SK-N-SH (cell line): Measurements from ENCODE around the gene ZFP36L1.

Source experiments
- CTCF ChIP-seq: fragments of 200-600 bp; sonication (generic); IDR thresholded peaks from 2 replicates; pipeline ENCODE4 v1.6.1; 2017; ENCODE audit warnings: antibody characterized with exemption, mild to moderate bottlenecking, moderate library complexity
- ELF1 ChIP-seq: IDR thresholded peaks from 2 replicates; pipeline ENCODE4 v1.4.0; 2012
- EZH2phosphoT487 ChIP-seq: fragments of 200-600 bp; sonication (generic); IDR thresholded peaks from 2 replicates; pipeline ENCODE4 v1.6.1; 2017; ENCODE audit warnings: low read depth, mixed run types, mild to moderate bottlenecking, antibody characterized with exemption, moderate library complexity, borderline replicate concordance
- GABPA ChIP-seq: IDR thresholded peaks from 2 replicates; pipeline ENCODE4 v1.4.0; 2012; ENCODE audit warnings: low read depth, mild to moderate bottlenecking
- REST ChIP-seq: IDR thresholded peaks from 2 replicates; pipeline ENCODE4 v1.6.1; 2012; ENCODE audit warnings: mild to moderate bottlenecking, low read depth, low read length, moderate library complexity
- SIN3A ChIP-seq: IDR thresholded peaks from 2 replicates; pipeline ENCODE4 v1.6.1; 2012; ENCODE audit warnings: low read depth, mild to moderate bottlenecking, low read length, moderate library complexity, borderline replicate concordance
- SMC3 ChIP-seq: IDR thresholded peaks from 2 replicates; pipeline ENCODE4 v1.6.1; 2012; ENCODE audit warnings: low read depth, low read length, improper control_type of control experiment
- TEAD4 ChIP-seq: IDR thresholded peaks from 2 replicates; pipeline ENCODE4 v1.4.0; 2012; ENCODE audit warnings: mild to moderate bottlenecking, borderline replicate concordance; ENCODE audit not compliant: insufficient read depth

GRCh38 chr14:68807987-68808386 is 15.1 kb upstream of the ZFP36L1 start:
- TF ChIP-seq EZH2phosphoT487 (no peak), REST (no peak), TEAD4 (no peak), ELF1 (no peak), SMC3 (no peak), GABPA (no peak), CTCF (no peak), SIN3A (no peak)
